Vagina (tissue), 2 donors: ENCODE measurements around the gene NUTM2D.
"Not testable (repeated sequence)": the region's sequence is repeated elsewhere in the genome, so short reads cannot be mapped to it uniquely, and the experiment has no call there.

Source experiments
- POLR2AphosphoS5 ChIP-seq, 2 donors: sonication (generic); formaldehyde crosslinking; IDR thresholded peaks; one replicate each; pipeline ENCODE4 v1.9.0; 2017; ENCODE audit warnings: antibody characterized with exemption in 2 of 2, mild to moderate bottlenecking in 2 of 2, low read depth in 1 of 2; ENCODE audit not compliant: insufficient read depth in 1 of 2
- TF ChIP-seq, protein P1 (sequence below), 3 experiments: fragments of 450-650 bp in 2 of 3; fragments of 200-600 bp in 1 of 3; sonication (generic) in 1 of 3; IDR thresholded peaks; one replicate each; pipeline ENCODE4 v1.5.1; 2017 to 2019; ENCODE audit warnings: antibody characterized with exemption in 3 of 3, mild to moderate bottlenecking in 2 of 3, moderate library complexity in 2 of 3

- TF ChIP-seq, protein P1, sequence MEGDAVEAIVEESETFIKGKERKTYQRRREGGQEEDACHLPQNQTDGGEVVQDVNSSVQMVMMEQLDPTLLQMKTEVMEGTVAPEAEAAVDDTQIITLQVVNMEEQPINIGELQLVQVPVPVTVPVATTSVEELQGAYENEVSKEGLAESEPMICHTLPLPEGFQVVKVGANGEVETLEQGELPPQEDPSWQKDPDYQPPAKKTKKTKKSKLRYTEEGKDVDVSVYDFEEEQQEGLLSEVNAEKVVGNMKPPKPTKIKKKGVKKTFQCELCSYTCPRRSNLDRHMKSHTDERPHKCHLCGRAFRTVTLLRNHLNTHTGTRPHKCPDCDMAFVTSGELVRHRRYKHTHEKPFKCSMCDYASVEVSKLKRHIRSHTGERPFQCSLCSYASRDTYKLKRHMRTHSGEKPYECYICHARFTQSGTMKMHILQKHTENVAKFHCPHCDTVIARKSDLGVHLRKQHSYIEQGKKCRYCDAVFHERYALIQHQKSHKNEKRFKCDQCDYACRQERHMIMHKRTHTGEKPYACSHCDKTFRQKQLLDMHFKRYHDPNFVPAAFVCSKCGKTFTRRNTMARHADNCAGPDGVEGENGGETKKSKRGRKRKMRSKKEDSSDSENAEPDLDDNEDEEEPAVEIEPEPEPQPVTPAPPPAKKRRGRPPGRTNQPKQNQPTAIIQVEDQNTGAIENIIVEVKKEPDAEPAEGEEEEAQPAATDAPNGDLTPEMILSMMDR (IDR thresholded peaks at IDR 0.05), result not testable (repeated sequence)
- TF ChIP-seq POLR2AphosphoS5 (IDR thresholded peaks at IDR 0.05; ENCODE audit: insufficient read depth in 1 of 2, low read depth in 1 of 2), result not testable (repeated sequence)
These were observed 46.0 kb upstream of the NUTM2D start for GRCh38 chr10:87311521-87311920.
